Measurements from ENCODE around the gene RBAK. TPM values are rescaled to one million over a fixed set of nuclear protein-coding genes. Genes with fewer than 3 reads are reported as not detected.
"Not testable (repeated sequence)": the region's sequence is repeated elsewhere in the genome, so short reads cannot be mapped to it uniquely, and the experiment has no call there.

RBAK gene
- polyA plus RNA-seq, 2 of the 4 experiments (the other 2 are of a cell fraction), result 6.8 to 11.2 TPM

GRCh38 chr7:5050676-5051075 lies 5.0 kb downstream of the RBAK start:
- ATAC-seq (no peak), FAIRE-seq (no peak), DNase-seq (ENCODE audit: low read depth in 1 of 2, low spot score in 1 of 2) (no peak)
- TF ChIP-seq FOSL2 (IDR thresholded peaks at IDR 0.05) (no peak), FOSL2 (CRISPR knock-in tag; IDR thresholded peaks at IDR 0.05) (peak; percentile 37; the same call in 1 of the 2 replicates), RFX5 (IDR thresholded peaks at IDR 0.05) (no peak)
- Histone ChIP-seq H3K4me3 (no peak overlapping the region), H3K27ac (no peak overlapping the region), H3K4me2 (no peak overlapping the region), H3K9me3 (peaks cover 60% of the 10 kb centered on the region), H3K4me1 (no peaks in the 10 kb centered on the region)
- POLR2A ChIA-PET, result no interaction called here
- WGBS (ENCODE audit: missing lambda C conversion rate), result over 99% methylated on average over 2 of the region's 2 CpGs
- CTCF ChIA-PET, result no interaction called here

- FAIRE-seq; DNase-seq (ENCODE audit: low read depth in 1 of 2, low spot score in 1 of 2); ATAC-seq; H3K4me3 ChIP-seq; H3K4me2 ChIP-seq; H3K27ac ChIP-seq; H3K4me1 ChIP-seq; POLR2A ChIA-PET: not testable (repeated sequence)
- CTCF ChIA-PET, result interaction anchor here (1.4 kb wide), 1 partner anchor 13 kb away, joined by 4 read pairs; no protein-coding TSS in a partner anchor
- H3K9me3 ChIP-seq, result peaks cover 69% of the 10 kb centered on the region
These were observed 6.1 kb downstream of the RBAK start for GRCh38 chr7:5051731-5052130.

GRCh38 chr7:5053175-5053574 lies 7.5 kb downstream of the RBAK start:
- DNase-seq (ENCODE audit: low read depth in 1 of 2, low spot score in 1 of 2) (no peak), ATAC-seq (no peak), FAIRE-seq (no peak)
- TF ChIP-seq SMC3 (IDR thresholded peaks at IDR 0.05) (no peak), ZSCAN20 (CRISPR knock-in tag; IDR thresholded peaks at IDR 0.05) (no peak), HOXB5 (CRISPR knock-in tag; IDR thresholded peaks at IDR 0.05) (no peak), NFE2L2 (conservative IDR thresholded peaks at IDR 0.05; ENCODE audit: low read length) (no peak), CBX8 (IDR thresholded peaks at IDR 0.05) (no peak), CBX2 (IDR thresholded peaks at IDR 0.05; ENCODE audit: borderline replicate concordance, low read depth) (no peak), FOSB (CRISPR knock-in tag; IDR thresholded peaks at IDR 0.05) (no peak), TFCP2L1 (CRISPR knock-in tag; IDR thresholded peaks at IDR 0.05) (no peak), MAZ (IDR thresholded peaks at IDR 0.05; ENCODE audit: borderline replicate concordance, low read depth, low read length) (no peak)
- ChIA-PET POLR2A (no interaction called here), CTCF (interaction anchor here (1.4 kb wide), 1 partner anchor 11 kb away, joined by 4 read pairs; no protein-coding TSS in a partner anchor)
- H3K27ac ChIP-seq, result no peak overlapping the region
- H3K4me3 ChIP-seq, result no peak overlapping the region
- WGBS (ENCODE audit: missing lambda C conversion rate), result 93% methylated on average over 1 of the region's 1 CpG
- H3K4me2 ChIP-seq, result no peak overlapping the region
- no peaks in the 10 kb centered on the region for H3K4me1 ChIP-seq
- peaks cover 83% of the 10 kb centered on the region for H3K9me3 ChIP-seq

GRCh38 chr7:5063698-5064097 lies 18.0 kb downstream of the RBAK start:
- DNase-seq (ENCODE audit: low read depth in 1 of 2, low spot score in 1 of 2), result no peak

GRCh38 chr7:5064391-5065106 lies 18.9 kb downstream of the RBAK start:
- ChIA-PET POLR2A (no interaction called here), CTCF (interaction anchor here (1.0 kb wide), 1 partner anchor 12 kb away, joined by 4 read pairs; no protein-coding TSS in a partner anchor)
- Histone ChIP-seq H3K27ac (no peak overlapping the region), H3K9me3 (peaks cover 98% of the 10 kb centered on the region), H3K4me3 (no peak overlapping the region), H3K4me2 (no peak overlapping the region), H3K4me1 (no peaks in the 10 kb centered on the region)
- peak in 1 of 2 experiments; percentile 61 for DNase-seq (ENCODE audit: low read depth in 1 of 2, low spot score in 1 of 2)
- WGBS (ENCODE audit: missing lambda C conversion rate), result 87% methylated on average over 12 of the region's 12 CpGs
- no peak for ATAC-seq
- no peak for FAIRE-seq
- no peak for TF ChIP-seq POLR2AphosphoS2 (conservative IDR thresholded peaks at IDR 0.05; ENCODE audit: low read length)
- peak; percentile 14; the same call in 1 of the 2 replicates for TF ChIP-seq HES2 (IDR thresholded peaks at IDR 0.05)
- TF ChIP-seq HOXB13 (CRISPR knock-in tag; IDR thresholded peaks at IDR 0.05; ENCODE audit: low read depth), result peak; percentile 37; the same call in 1 of the 2 replicates
- no peak for TF ChIP-seq USF2 (IDR thresholded peaks at IDR 0.05)
- no peak for TF ChIP-seq RNF2 (IDR thresholded peaks at IDR 0.05; ENCODE audit: borderline replicate concordance, low read depth)
- TF ChIP-seq JUN (IDR thresholded peaks at IDR 0.05), result no peak
- no peak for TF ChIP-seq HMGXB4 (CRISPR knock-in tag; IDR thresholded peaks at IDR 0.05; ENCODE audit: borderline replicate concordance)
- 0 out of 2 replicates have a peak, but pooled peaks have one; percentile 11 for TF ChIP-seq ZC3H11A (IDR thresholded peaks at IDR 0.05)
- TF ChIP-seq CEBPB (IDR thresholded peaks at IDR 0.05), result no peak
- no peak for TF ChIP-seq CHD4 (IDR thresholded peaks at IDR 0.05; ENCODE audit: borderline replicate concordance)
- TF ChIP-seq BCL3 (IDR thresholded peaks at IDR 0.05), result no peak
- no peak for TF ChIP-seq ESRRA (IDR thresholded peaks at IDR 0.05; ENCODE audit: borderline replicate concordance, low read length)

More at GRCh38 chr7:5063698-5064097, 18.0 kb downstream of the RBAK start:
- H3K4me1 ChIP-seq, result no peaks in the 10 kb centered on the region
- peaks cover 98% of the 10 kb centered on the region for H3K9me3 ChIP-seq
- TF ChIP-seq CEBPB (IDR thresholded peaks at IDR 0.05) (0 out of 4 replicates have a peak, but pooled peaks of 1 of the 2 experiments have one; percentile 7), CHD2 (IDR thresholded peaks at IDR 0.05; ENCODE audit: low read length, partially characterized antibody) (no peak)
- ChIA-PET POLR2A (no interaction called here), CTCF (no interaction called here)
- no peak overlapping the region for H3K27ac ChIP-seq
- ATAC-seq, result no peak
- H3K4me3 ChIP-seq, result no peak overlapping the region
- WGBS (ENCODE audit: missing lambda C conversion rate), result 84% methylated on average over 2 of the region's 2 CpGs
- FAIRE-seq, result peak; percentile 36
- no peak overlapping the region for H3K4me2 ChIP-seq
